Endodermal cell (in vitro differentiated cells): Measurements from ENCODE around the gene DPP6. TPM values are rescaled to one million over a fixed set of nuclear protein-coding genes. Genes with fewer than 3 reads are reported as not detected.

Experiments
- DNase-seq: peaks from one replicate; pipeline ENCODE4 v3.0.0-alpha.2; 2017
- H3K27ac ChIP-seq: 2 replicates; pipeline ENCODE4 v1.5.1; 2013; ENCODE audit warnings: mild to moderate bottlenecking, low read depth, low read length, moderate library complexity
- H3K27me3 ChIP-seq: 2 replicates; pipeline ENCODE4 v1.6.1; 2013; ENCODE audit warnings: mild to moderate bottlenecking, low read length, moderate library complexity; ENCODE audit not compliant: insufficient read depth, control insufficient read depth, poor library complexity, severe bottlenecking
- H3K36me3 ChIP-seq: 2 replicates; pipeline ENCODE4 v1.7.0; 2013; ENCODE audit warnings: mild to moderate bottlenecking, low read length, moderate library complexity; ENCODE audit not compliant: control insufficient read depth, insufficient read depth
- H3K4me1 ChIP-seq: one replicate; pipeline ENCODE4 v1.7.0; 2013; ENCODE audit warnings: low read length; ENCODE audit not compliant: control insufficient read depth, insufficient read depth
- H3K4me3 ChIP-seq: 2 replicates; pipeline ENCODE4 v1.5.1; 2013; ENCODE audit warnings: mild to moderate bottlenecking, low read length, moderate library complexity
- H3K9ac ChIP-seq: 2 replicates; pipeline ENCODE4 v1.6.1; 2013; ENCODE audit warnings: mild to moderate bottlenecking, low read length, moderate library complexity; ENCODE audit not compliant: poor library complexity, severe bottlenecking; ENCODE audit errors: extremely low read depth
- H3K9me3 ChIP-seq: 2 replicates; pipeline ENCODE4 v1.6.1; 2013; ENCODE audit warnings: mild to moderate bottlenecking, low read length, moderate library complexity; ENCODE audit not compliant: control insufficient read depth
- H3K27ac Mint-ChIP-seq: 2 replicates; pipeline ENCODE4 v1.8.0; 2020; ENCODE audit warnings: mixed read lengths
- H3K27me3 Mint-ChIP-seq: 2 replicates; pipeline ENCODE4 v1.8.0; 2021; ENCODE audit warnings: mild to moderate bottlenecking, mixed read lengths; ENCODE audit not compliant: insufficient read depth
- H3K36me3 Mint-ChIP-seq: 2 replicates; pipeline ENCODE4 v1.8.0; 2020; ENCODE audit warnings: low read depth, mixed read lengths
- H3K4me1 Mint-ChIP-seq: 2 replicates; pipeline ENCODE4 v1.8.0; 2020; ENCODE audit warnings: mixed read lengths
- H3K4me3 Mint-ChIP-seq: 2 replicates; pipeline ENCODE4 v1.8.0; 2020; ENCODE audit warnings: mild to moderate bottlenecking, moderate library complexity, mixed read lengths
- H3K9me3 Mint-ChIP-seq: 2 replicates; pipeline ENCODE4 v1.8.0; 2020; ENCODE audit warnings: mild to moderate bottlenecking, mixed read lengths
- WGBS, 2 experiments: methylation state at CpG; one replicate each; pipeline versions ENCODE4 v1.1.5 to v1.1.7; 2013; ENCODE audit warnings: missing lambda C conversion rate in 2 of 2, mixed read lengths in 1 of 2; ENCODE audit not compliant: insufficient coverage in 1 of 2, insufficient read length in 1 of 2; 5-methylcytosine and 5-hydroxymethylcytosine counted together
- total RNA-seq, 2 donors: library from RNA; stranded (reverse); fragmentation: NEBNext Ultra II Directional in 1 of 2; extraction: Animal tissue kit (Norgen Biotek cat#: 25700) in 1 of 2; gene quantifications; 2 replicates in 1 of 2; 3 replicates in 1 of 2; pipeline ENCODE4 v1.2.1, GENCODE V29; 2021
- TF ChIP-seq, protein P1 (sequence below): fragments of 200-600 bp; sonication (generic); conservative IDR thresholded peaks from 2 replicates; pipeline ENCODE4 v1.5.0; 2021; ENCODE audit warnings: antibody characterized with exemption, mild to moderate bottlenecking

The DPP6 gene
- total RNA-seq, 2 donors from 2014 or later: 1.7 to 3.0 TPM

DNA sequence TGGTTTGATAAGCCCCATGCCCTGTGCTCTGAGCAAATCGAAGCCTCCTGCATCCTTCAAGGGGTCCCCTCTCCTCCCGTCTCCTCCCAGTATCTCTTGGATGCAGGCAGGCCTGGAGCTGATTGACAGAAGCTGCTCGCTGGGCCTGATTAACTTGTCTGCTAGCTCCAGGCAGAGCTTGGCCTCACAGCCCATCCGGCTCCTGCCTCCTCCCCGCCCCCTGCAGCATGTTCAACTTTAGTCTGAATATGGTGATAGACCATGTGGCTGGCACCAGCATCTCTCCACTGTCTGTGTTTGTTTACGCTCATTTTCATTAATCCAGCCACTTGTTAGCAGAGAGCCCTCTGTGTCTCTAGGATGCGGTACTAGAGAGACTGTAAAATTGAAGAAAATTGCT, 432.2 kb downstream of the DPP6 start:
- no peaks in the 10 kb centered on the region for H3K9me3 ChIP-seq
- no peak overlapping the region for H3K4me3 Mint-ChIP-seq
- DNase-seq: peak; percentile 62
- no peak overlapping the region for H3K4me3 ChIP-seq
- H3K9me3 Mint-ChIP-seq: no peaks in the 10 kb centered on the region
- H3K27ac Mint-ChIP-seq: no peak overlapping the region
- TF ChIP-seq, protein P1, sequence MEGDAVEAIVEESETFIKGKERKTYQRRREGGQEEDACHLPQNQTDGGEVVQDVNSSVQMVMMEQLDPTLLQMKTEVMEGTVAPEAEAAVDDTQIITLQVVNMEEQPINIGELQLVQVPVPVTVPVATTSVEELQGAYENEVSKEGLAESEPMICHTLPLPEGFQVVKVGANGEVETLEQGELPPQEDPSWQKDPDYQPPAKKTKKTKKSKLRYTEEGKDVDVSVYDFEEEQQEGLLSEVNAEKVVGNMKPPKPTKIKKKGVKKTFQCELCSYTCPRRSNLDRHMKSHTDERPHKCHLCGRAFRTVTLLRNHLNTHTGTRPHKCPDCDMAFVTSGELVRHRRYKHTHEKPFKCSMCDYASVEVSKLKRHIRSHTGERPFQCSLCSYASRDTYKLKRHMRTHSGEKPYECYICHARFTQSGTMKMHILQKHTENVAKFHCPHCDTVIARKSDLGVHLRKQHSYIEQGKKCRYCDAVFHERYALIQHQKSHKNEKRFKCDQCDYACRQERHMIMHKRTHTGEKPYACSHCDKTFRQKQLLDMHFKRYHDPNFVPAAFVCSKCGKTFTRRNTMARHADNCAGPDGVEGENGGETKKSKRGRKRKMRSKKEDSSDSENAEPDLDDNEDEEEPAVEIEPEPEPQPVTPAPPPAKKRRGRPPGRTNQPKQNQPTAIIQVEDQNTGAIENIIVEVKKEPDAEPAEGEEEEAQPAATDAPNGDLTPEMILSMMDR: no peak
- H3K9ac ChIP-seq: no peak overlapping the region
- H3K4me1 Mint-ChIP-seq: peaks cover 4% of the 10 kb centered on the region
- no peak overlapping the region for H3K27ac ChIP-seq
- H3K36me3 Mint-ChIP-seq: no peaks in the 10 kb centered on the region
- H3K36me3 ChIP-seq: no peaks in the 10 kb centered on the region
- no peaks in the 10 kb centered on the region for H3K27me3 ChIP-seq
- no peaks in the 10 kb centered on the region for H3K27me3 Mint-ChIP-seq
- 69 to 78% methylated on average over 2 to 7 of the region's 7 CpGs for WGBS, 2 experiments
- H3K4me1 ChIP-seq: no peaks in the 10 kb centered on the region

DNA sequence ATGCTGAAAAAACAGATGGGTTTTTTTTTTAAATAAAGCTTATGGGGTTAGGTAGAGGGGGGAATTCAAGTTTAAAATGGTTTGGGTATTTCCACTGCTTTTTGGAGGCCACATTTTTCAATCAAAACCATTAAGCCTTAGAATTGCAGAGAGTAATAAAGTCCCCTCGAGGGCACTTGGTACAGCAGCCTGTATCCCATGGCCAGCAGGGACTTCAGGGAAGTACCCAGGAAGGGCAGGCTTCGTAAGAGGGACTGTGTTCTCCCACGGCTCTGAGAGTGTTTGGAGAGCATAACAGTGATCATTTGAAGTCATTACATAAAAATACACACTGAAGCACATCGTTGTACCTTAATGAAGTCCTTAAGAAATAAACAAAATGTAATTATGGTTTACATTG, 432.7 kb downstream of the DPP6 start:
- H3K4me3 Mint-ChIP-seq: no peak overlapping the region
- 81% methylated on average over 3 of the region's 4 CpGs; no CpG with 5 or more reads in 1 of the 2 experiments for WGBS, 2 experiments

DNA sequence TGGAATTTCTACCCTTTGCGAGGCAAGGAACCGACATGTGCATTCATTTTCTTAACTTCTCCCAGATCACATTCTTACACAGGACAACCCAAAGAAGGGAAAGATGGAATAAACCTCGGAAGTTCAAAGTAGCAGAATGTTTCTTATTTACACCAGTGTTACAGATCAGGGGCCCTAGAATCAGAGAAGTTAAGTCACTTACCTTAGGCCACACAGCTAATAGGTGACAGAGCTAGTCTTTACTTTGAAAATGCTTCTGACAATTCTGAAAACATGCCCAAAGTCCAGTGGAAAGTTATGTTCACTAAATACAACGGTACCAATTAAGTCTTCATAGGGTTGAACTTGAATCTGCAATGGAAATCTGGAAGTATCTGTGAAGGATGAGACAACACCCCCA, 437.7 kb downstream of the DPP6 start:
- no peaks in the 10 kb centered on the region for H3K36me3 Mint-ChIP-seq
- Histone ChIP-seq H3K27ac (no peak overlapping the region), H3K36me3 (no peaks in the 10 kb centered on the region), H3K4me1 (no peaks in the 10 kb centered on the region), H3K27me3 (no peaks in the 10 kb centered on the region), H3K9me3 (no peaks in the 10 kb centered on the region), H3K4me3 (no peak overlapping the region), H3K9ac (no peak overlapping the region)
- WGBS, 2 experiments: 84 to 94% methylated on average over 1 to 4 of the region's 4 CpGs
- H3K4me3 Mint-ChIP-seq: no peak overlapping the region
- H3K27me3 Mint-ChIP-seq: no peaks in the 10 kb centered on the region
- H3K27ac Mint-ChIP-seq: no peak overlapping the region
- TF ChIP-seq, protein P1: no peak
- no peaks in the 10 kb centered on the region for H3K4me1 Mint-ChIP-seq
- no peaks in the 10 kb centered on the region for H3K9me3 Mint-ChIP-seq
- DNase-seq: no peak

More for the DNA sequence above, 432.7 kb downstream of the DPP6 start:
- H3K4me1 Mint-ChIP-seq: peaks cover 4% of the 10 kb centered on the region
- H3K36me3 ChIP-seq: no peaks in the 10 kb centered on the region
- H3K9me3 Mint-ChIP-seq: no peaks in the 10 kb centered on the region
- no peaks in the 10 kb centered on the region for H3K4me1 ChIP-seq
- no peak overlapping the region for H3K4me3 ChIP-seq
- H3K27ac Mint-ChIP-seq: no peak overlapping the region
- H3K9ac ChIP-seq: no peak overlapping the region
- H3K27me3 ChIP-seq: no peaks in the 10 kb centered on the region
- no peaks in the 10 kb centered on the region for H3K9me3 ChIP-seq
- TF ChIP-seq, protein P1: no peak
- no peak for DNase-seq
- H3K27ac ChIP-seq: no peak overlapping the region
- H3K36me3 Mint-ChIP-seq: no peaks in the 10 kb centered on the region
- H3K27me3 Mint-ChIP-seq: no peaks in the 10 kb centered on the region
